ENCODE measurements around the gene GJB2.

- TF ChIP-seq CTCF (IDR thresholded peaks at IDR 0.05), result no peak
- no peak for TF ChIP-seq POLR2A (IDR thresholded peaks at IDR 0.05)
- no peak for TF ChIP-seq POLR2AphosphoS5 (IDR thresholded peaks at IDR 0.05)
These were observed 35.0 kb upstream of the GJB2 start for GRCh38 chr13:20227730-20228129.

Measured in suprapubic skin (tissue), 4 donors.